HG03045 (cell line): ENCODE results near the gene KIF5A.
"Not testable (repeated sequence)": the region's sequence is repeated elsewhere in the genome, so short reads cannot be mapped to it uniquely, and the experiment has no call there.

Experiments used
- ATAC-seq: cut with Tn5 transposase; IDR thresholded peaks from one replicate; pipeline ENCODE4 v1.9.1; 2021; ENCODE audit warnings: mild to moderate bottlenecking, moderate library complexity; ENCODE audit not compliant: unreplicated experiment

KIF5A gene

DNA sequence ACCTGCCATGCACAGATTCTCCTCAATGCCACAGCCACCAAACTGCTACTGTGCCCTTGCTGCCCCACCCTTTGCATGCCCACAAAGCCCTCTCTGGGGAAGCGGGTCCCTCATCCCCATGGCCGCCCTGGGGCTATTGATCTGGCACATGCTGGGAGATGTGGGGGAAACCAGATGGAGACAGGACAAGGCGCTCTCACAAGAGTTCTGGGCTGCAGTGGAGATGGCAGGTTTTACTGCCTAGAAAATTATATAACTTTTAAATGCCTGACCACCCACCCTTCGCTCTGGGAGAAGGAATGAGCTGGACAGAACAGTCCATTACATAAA lies 30.6 kb downstream of the KIF5A start:
- ATAC-seq: no peak

DNA sequence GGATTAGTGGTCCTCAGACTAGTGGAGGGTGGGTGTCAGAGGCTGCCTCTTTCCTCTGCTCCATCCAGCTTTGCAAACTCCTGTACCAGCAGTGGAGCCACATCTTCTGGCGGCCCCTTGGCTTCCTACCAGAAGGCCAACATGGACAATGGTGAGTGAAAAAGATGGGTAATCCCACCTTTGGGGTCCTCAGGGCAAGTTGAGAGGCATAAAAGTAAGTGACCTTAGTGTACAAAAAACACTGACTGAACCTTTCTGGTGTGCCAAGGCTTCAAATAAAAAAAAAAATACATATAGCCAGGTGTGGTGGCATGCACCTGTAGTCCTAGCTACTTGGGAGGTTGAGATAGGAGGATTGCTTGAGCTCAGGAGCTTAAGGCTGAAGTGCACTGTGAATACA lies 32.0 kb downstream of the KIF5A start:
- no peak for ATAC-seq

DNA sequence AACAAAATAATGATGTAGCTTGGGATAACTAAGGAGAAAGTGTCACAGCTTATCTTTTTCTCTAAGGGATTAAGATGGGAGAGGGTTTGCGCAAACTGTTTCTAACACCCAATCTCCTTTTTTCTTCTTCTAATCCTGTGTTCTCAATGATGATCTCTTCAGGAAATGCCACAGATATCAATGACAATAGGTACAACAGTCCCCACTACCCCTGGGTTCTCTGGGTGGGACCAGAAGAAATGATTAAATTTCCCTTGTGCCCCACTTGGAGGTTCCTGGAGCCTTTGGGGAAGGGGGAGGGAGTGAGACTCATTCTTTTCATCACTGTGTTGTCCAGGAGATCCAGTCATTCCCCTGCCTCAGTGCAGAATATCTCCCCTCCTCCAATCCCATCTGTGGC lies 32.6 kb downstream of the KIF5A start:
- ATAC-seq: no peak

DNA sequence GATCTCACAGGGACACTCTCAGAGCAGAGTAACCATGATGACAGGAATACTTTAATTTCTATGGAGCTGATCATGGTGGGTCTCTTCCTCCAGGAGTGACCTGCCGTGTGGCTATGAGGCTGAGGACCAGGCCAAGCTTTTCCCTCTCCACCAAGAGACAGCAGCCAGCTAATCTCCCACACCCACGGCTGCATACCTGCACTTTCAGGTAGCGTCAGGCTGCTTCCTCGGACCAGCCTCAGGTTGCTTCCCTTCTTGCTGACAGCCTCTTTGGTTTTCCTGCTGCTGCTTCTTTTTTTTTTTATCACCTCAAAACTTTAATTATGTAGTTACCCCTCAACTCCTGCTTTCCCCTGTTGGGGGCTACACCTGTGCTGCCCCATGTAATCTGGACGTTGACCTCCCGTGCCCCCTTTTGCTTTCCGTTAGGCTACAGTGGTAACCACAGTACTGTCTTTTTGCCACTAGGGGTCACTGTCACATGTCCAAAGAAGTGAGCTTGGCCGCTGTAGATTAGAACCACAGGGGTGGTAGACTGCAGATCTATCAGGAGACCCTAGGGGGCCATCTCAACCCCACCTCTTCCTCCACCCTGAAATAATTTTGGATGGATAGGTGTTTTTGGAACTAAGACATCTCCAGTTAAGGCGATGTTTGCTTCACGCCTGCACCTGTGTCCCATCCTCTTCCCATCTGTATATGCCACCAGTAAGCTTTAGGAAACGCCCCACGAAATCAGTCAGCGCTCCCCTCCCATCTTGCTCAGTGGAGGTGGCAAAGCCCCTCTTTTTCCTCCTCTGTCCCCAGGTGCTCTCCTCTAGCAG lies 33.4 kb downstream of the KIF5A start:
- ATAC-seq: peak; percentile 87

DNA sequence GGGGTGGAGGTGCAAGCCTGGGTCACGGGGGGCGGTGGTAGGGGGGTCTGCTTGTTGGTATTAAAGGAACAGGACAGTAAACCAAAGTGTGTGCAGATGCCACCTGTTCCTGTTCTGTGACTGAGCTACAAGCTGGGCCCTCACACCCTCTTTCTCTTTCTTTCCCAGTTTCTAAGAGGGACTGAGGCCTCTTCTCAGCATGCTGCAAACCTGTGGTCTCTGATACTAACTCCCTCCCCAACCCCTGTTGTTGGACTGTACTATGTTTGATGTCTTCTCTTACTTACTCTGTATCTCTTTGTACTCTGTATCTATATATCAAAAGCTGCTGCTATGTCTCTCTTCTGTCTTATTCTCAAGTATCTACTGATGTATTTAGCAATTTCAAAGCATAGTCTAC lies 34.2 kb downstream of the KIF5A start:
- ATAC-seq: no peak

DNA sequence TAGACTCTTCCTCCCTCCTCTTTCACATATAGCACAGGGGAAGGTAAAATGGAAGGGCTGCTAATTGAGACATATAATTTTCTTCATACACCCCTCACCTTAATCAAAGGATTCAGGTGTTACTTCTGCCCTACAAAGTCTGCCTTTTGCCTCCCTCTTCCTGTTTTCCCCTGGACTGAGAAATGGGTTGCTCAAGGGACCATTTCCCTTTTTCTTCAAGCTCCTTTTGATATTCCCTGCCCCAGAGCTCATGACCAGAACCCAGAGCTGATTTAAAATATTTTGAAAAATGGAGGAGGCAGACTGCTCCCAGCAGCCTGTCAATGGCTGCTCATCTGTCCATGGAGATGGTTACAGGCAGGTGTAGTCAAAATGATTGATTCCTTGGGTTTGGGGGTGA lies 34.8 kb downstream of the KIF5A start:
- no peak for ATAC-seq

DNA sequence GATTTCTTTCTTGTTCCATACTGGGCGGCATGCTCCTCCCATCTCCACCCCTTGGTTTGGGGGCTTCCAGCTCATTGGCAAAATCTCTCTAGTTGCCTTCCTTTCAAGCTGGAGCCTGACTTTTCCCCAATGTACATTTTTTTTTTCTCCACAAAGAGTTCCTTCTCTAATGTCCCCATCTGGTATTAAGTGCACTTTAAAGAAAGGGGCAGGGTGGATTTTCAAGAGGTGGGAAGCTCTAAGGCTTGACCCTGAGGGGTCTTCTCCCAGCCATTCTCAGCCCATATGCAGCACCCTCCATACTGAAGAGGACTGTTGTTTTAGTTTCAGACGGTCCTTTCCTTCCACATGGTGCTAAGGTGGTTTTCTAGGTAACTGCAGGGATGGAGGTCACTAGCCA lies 35.3 kb downstream of the KIF5A start:
- no peak for ATAC-seq

DNA sequence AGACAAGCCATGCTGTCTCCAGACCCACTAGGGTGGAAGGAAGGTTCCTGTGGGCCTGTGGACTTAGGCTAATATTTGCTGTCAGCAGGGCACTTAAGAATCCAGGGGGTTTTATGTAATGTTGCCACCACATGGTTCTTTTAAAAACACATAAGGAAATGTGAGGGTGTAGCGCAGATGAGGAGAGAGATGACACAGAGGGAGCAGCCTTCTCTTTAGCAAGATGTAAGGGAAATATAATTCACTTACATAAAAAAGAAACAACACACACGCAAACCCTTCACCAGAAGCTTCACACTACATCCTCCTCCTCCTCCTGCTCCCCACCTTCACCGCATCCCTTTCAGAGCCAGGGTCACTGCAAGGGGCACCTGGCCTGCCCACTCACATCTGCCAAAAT lies 36.3 kb downstream of the KIF5A start:
- no peak for ATAC-seq

DNA sequence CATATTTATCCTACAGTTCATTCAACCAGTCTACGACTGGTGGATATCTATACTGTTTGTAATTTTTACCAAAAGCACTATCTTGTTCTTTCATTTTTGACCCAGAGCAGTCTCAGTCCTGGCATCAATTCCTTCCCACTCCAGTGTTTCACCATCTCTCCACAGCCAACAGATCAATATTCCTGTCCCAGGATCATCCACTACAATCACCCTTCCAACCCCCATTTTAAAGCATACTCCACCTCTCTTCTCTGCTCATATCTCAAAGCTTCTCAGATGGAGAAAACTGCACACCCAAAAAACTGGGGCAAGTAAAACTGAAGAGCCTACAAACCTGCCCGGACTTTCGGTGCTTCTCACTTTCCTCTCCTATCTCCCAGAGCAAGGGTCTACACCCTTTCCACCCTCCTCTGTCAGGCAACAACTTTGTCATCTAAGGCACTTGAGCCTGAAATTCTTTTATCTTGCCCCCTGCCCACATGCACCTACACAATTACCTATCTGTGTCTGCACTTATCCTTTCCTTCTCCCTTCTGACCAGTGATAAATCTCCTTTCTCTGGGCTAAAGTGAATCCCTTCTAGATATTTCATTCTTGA lies 37.1 kb downstream of the KIF5A start:
- no peak for ATAC-seq

DNA sequence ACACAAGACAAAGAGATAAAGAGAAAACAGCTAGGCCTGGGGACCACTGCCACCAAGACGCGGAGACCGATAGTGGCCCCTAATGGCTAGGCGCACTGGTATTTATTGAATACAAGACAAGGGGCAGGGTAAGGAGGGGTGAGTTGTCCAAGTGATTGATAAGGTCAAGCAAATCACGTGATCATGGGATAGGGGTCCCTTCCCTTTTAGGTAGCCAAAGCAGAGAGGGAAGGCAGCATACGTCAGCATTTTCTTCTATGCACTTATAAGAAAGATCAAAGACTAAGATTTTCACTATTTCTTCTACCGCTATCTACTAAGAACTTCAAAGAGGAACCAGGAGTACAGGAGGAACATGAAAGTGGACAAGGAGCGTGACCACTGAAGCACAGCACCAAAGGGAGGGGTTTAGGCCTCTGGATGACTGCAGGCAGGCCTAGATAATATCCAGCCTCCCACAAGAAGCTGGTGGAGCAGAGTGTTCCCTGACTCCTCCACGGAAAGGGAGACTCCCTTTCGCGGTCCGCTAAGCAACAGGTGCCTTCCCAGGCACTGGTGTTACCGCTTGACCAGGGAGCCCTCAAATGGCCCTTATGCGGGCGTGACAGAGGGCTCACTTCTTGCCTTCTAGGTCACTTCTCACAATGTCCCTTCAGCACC lies 39.2 kb downstream of the KIF5A start:
- not testable (repeated sequence) for ATAC-seq

DNA sequence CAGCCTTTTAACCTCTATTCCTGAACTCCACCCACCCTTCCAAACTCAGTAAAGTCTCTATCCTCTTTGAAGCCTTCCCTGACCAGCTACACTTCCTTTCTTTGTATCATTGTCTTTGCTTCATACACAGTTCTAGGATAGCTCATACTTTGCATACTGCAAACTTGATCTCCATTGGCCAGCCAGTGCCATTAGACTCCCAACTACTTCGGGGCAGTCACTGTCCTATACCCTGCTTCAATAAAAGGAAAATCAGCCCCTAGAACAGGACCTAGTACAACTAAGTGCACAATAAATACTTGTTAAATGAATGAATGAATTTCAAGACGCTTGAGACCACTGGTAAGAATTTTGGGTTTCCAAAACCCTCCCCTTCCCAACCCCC lies 40.6 kb downstream of the KIF5A start:
- no peak for ATAC-seq

DNA sequence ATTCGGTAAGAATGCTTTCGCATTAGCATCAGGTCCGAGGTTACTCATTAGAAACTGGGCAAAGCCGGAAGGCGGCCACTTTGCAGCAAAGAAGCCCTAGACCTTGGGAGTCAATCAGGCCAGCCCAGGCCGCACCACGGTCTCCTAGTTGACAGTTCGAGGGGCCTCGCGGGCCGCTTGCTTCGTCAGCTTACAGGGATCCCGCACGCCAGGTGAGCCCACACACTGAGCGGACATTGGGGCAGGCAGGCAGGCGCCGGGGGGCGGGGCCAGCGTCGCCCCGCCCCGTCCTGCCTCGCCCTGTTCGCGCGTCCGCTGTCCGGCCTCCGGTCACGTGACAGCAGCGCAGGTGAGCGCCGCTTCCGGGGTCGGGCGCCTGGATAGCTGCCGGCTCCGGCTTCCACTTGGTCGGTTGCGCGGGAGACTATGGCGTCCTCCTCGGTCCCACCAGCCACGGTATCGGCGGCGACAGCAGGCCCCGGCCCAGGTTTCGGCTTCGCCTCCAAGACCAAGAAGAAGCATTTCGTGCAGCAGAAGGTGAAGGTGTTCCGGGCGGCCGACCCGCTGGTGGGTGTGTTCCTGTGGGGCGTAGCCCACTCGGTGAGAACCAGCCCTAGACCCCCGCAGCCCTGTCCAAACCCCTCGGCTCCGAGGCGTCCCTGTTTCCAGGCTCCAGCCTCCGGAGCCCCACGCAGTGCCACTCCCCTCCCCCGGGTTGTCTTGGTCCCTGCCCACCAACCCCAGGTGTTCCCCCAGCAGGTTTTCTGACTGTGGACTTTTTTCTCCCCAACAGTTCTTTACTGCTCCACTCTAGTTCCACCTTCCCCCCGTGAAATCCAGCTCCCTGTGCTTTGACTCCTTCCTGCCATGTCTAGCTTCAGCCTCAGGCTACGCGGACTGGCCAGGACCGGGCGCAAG lies 41.3 kb downstream of the KIF5A start, which contains the start of gene PIP4K2C:
PIP4K2C (plus strand) TSS at position 329 of the 918 bp plus-strand sequence; CDS start at position 427, 98 bp downstream.
- peak; percentile 98 for ATAC-seq

DNA sequence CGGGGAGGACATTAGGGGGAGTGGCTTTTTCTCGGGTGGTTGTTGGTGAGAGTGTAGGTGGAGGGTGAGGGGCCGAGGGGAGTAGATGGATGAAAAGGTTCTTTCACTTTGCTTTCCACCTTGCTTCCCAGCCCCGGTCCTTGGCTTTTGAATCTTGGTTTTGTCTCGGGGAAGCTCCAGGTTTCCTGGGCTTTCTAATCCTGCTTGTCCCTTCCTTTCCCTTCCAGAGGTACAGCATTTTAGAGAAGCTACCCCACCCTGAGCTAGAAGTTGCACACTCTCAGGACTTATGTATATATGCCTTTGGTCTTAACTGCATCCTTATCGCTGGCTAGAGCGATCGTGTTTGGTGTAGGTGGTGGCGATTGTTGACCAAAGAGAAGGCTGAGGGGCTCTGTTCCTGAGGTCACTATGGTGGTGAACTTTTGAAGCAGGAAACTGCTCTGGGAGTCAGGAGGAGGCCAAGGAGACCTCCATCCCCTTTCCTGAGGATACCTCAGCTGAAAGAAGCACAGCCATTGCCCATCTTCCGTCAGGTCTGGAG lies 42.0 kb downstream of the KIF5A start:
- no peak for ATAC-seq

DNA sequence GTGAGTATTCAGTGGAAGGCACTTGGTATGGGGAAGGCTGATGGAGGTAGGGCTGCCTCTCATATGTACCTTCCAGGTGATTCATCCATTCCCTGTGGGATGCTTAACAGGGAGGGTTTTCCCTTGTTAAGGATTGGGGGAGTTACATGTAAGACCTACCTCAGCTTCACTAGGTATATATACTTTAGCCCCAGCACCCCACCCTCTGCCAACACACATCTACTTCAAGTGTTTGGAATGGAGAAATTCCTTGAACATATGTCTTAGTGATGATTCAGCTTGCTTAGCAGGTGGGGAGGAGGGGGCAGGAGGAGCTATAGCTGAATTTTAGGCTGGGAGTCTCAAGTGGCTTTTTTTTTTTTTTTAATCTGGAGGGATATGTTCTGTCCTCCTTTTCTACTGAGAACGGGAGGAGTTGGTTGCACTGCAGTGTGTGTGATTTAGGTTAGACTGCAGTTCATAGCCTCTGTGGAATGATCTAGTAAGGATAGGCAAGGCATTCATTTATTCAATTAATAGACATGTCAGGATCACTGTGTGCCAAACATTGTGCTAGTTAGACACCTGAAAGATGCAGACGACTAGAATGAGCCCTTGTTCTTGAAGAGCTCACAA lies 42.8 kb downstream of the KIF5A start:
- no peak for ATAC-seq

DNA sequence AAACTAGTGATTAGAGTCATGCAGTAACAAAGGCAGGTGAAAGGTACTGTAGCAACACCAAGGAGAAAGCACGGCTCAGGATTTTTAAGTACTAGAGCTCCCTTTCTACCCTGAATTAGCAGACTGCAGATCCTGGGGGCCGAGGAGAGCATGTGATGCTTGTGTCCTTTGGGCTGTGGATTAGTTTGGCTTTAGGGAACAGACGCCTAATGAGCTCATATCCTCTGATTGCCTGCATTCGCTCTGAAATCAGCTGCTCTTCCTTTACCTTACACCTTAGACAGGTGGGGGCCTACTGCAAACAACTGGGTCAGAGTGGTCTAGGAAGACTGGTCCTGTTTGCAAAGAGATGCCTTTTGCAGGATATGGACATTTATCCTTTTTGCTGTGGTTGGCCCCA lies 43.3 kb downstream of the KIF5A start:
- ATAC-seq: no peak

DNA sequence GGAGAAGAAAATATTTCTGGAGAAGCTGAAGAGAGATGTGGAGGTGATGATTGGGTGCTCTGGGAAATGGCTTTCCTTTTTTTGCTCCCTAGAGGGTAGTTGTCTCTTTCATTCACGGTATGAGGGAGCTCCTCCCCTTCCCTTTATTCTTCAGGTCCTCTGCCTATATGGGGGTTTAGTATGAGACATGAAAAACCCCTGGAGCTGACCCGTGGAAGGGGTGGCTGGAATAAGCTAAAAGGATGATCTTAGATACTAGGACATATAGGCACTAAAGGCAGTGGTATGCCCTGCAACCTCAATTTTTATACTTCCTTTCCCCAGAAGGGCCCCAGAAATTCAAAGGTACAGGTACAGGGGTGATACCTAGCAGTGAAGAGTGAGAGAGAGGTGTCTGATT lies 50.6 kb downstream of the KIF5A start:
- no peak for ATAC-seq

DNA sequence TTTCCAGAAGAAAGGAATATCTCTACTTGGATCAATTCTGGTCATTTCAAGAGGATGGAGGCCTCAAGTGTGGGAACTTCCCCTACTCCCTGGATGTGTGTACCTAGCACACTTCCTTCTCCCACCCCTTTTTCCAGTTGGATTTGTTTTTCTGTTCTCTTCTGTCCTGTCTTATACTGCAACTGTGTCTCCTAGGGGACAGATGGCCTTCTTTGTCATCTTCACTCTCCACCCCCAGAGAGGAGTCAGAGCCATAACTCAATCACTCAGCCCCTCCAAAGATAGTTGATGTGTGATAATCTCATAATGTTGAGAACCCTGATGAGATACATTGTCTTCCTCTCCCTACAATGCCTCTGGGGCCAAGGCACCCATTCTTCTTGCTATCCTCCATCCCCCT lies 52.7 kb downstream of the KIF5A start:
- ATAC-seq: no peak

DNA sequence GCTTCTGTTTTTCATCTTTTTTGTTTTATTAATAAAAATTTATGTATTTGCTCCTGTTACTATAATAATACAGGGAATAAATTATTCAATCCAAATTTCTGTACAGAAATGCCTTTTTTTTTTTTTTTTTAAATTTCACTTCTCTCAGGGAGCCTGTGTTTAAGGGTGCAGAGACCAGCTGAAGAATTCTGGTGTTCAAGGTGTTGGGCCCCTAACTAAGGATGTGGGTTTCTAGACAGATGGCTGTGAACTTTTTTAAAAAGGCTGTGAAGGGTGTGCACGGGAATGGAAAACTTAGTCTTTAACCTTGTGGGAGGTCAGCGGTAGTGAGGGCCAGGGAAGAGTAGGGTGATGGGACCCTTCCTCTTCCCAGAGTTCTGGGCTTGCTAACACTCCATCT lies 53.5 kb downstream of the KIF5A start:
- ATAC-seq: no peak

DNA sequence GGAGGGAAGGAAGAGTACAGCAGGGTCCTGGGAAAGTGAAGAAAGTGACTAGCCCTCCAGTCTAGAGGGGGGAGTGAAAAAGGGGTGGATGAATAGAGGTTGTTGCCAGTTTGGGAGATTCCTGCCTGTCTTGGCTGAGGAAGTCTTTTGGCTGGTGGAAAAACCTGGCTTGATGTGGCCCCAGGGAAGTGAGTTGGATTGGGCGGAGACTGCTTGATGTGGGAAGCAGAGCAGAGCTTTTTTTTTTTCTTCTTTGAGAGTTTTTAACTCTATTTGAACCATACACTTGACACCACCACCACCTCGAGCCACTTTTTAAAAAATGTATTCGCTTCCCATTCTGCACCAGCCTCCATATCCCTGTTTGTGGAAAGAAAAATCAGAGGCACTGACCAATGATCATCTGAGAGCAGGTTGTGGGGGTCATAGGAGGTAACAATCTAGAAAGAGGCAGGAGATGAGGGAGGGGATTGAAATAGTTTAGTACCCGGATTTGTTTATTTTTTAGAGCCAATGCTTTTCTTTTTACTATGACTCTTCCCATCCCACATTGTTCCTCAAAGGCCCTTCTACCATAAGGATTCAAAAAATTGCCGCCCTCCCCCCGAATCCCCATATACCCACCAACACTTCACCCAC lies 54.1 kb downstream of the KIF5A start:
- ATAC-seq: no peak

DNA sequence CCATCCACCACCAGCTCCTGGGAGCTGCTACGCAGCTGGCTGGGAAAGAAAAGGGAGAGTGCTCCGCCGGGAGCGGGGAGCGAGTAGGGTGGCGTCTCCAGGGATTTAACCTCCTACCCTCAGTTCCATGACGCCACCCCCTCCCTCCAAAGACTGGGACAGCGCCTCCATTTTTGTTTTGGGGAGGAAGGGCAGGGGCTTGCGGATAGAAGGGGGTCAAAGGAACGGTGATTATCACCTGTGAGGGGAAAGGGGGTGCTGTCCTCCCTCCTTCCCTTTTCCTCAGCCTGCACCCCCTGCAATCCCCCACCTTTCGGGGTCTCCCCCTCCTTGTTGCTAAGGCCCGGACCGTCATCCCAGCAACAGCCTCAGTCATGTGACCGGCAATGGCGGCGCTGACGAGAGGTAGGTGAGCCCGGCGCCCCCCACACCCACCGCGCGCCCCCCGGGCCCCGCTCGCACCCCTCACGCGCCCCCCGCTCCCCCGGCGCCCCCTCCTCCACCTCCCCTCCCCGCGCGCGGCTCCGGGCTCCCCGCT lies 54.7 kb downstream of the KIF5A start, which contains the start of gene DTX3:
DTX3 (plus strand) TSS at position 371 of the 538 bp plus-strand sequence. CDS start 1,694 bp downstream, outside the sequence.
- ATAC-seq: no peak
